Glutamatergic neuron (in vitro differentiated cells): ENCODE results near the gene TIAM2. TPM values are rescaled to one million over a fixed set of nuclear protein-coding genes. Genes with fewer than 3 reads are reported as not detected.

ENCODE experiments used
- DNase-seq: peaks from one replicate; pipeline ENCODE4 v3.0.0; 2022
- H3K27ac Mint-ChIP-seq: one replicate; pipeline ENCODE4 v1.8.0; 2020; ENCODE audit warnings: mild to moderate bottlenecking, mixed read lengths, inconsistent platforms; ENCODE audit not compliant: unreplicated experiment
- H3K27me3 Mint-ChIP-seq: one replicate; pipeline ENCODE4 v1.8.0; 2020; ENCODE audit warnings: mild to moderate bottlenecking, moderate library complexity, mixed read lengths, inconsistent platforms; ENCODE audit not compliant: unreplicated experiment
- H3K36me3 Mint-ChIP-seq: one replicate; pipeline ENCODE4 v1.8.0; 2020; ENCODE audit warnings: mild to moderate bottlenecking, mixed read lengths, inconsistent platforms; ENCODE audit not compliant: unreplicated experiment
- H3K4me1 Mint-ChIP-seq: one replicate; pipeline ENCODE4 v1.8.0; 2020; ENCODE audit warnings: mild to moderate bottlenecking, low read depth, mixed read lengths, inconsistent platforms; ENCODE audit not compliant: unreplicated experiment
- H3K4me3 Mint-ChIP-seq: one replicate; pipeline ENCODE4 v1.8.0; 2020; ENCODE audit warnings: mild to moderate bottlenecking, mixed read lengths, inconsistent platforms; ENCODE audit not compliant: unreplicated experiment
- H3K9me3 Mint-ChIP-seq: one replicate; pipeline ENCODE4 v1.8.0; 2020; ENCODE audit warnings: mild to moderate bottlenecking, moderate library complexity, mixed read lengths, inconsistent platforms; ENCODE audit not compliant: unreplicated experiment
- CTCF ChIP-seq: fragments of 200-600 bp; sonication (generic); IDR thresholded peaks from one replicate; pipeline ENCODE4 v1.5.0; 2021; ENCODE audit not compliant: partially characterized antibody, unreplicated experiment
- total RNA-seq: library from RNA; stranded (reverse); fragmentation: NEBNext Ultra II Directional; extraction: Animal tissue kit (Norgen Biotek cat#: 25700); gene quantifications from one replicate; pipeline ENCODE4 v1.2.1, GENCODE V29; 2021; ENCODE audit not compliant: unreplicated experiment

TIAM2 gene
- total RNA-seq, 1 donor from 2014 or later, result 113 TPM

GRCh38 chr6:155042983-155043382, 47.9 kb downstream of the TIAM2 start:
- no peak overlapping the region for H3K27ac Mint-ChIP-seq
- H3K4me1 Mint-ChIP-seq, result peaks cover 57% of the 10 kb centered on the region
- no peaks in the 10 kb centered on the region for H3K36me3 Mint-ChIP-seq
- H3K4me3 Mint-ChIP-seq, result no peak overlapping the region
- no peak for DNase-seq
- peaks cover 7% of the 10 kb centered on the region for H3K9me3 Mint-ChIP-seq
- TF ChIP-seq CTCF, result no peak
- H3K27me3 Mint-ChIP-seq, result peaks cover 9% of the 10 kb centered on the region

- Mint-ChIP-seq H3K27ac (no peak overlapping the region), H3K36me3 (peaks cover 3% of the 10 kb centered on the region)
- no peak for TF ChIP-seq CTCF
These were observed 50.7 kb downstream of the TIAM2 start for GRCh38 chr6:155045561-155046404.

GRCh38 chr6:155047523-155047922, 52.4 kb downstream of the TIAM2 start:
- Mint-ChIP-seq H3K4me1 (peaks cover 26% of the 10 kb centered on the region), H3K4me3 (no peak overlapping the region), H3K27ac (no peak overlapping the region), H3K36me3 (peaks cover 3% of the 10 kb centered on the region), H3K27me3 (peaks cover 2% of the 10 kb centered on the region), H3K9me3 (no peaks in the 10 kb centered on the region)
- no peak for DNase-seq
- TF ChIP-seq CTCF, result no peak

More at GRCh38 chr6:155045561-155046404, 50.7 kb downstream of the TIAM2 start:
- peaks cover 36% of the 10 kb centered on the region for H3K4me1 Mint-ChIP-seq
- peaks cover 1% of the 10 kb centered on the region for H3K9me3 Mint-ChIP-seq
- no peak overlapping the region for H3K4me3 Mint-ChIP-seq
- peaks cover 2% of the 10 kb centered on the region for H3K27me3 Mint-ChIP-seq
- DNase-seq, result no peak

- H3K27me3 Mint-ChIP-seq, result peaks cover under 1% of the 10 kb centered on the region
- H3K27ac Mint-ChIP-seq, result no peak overlapping the region
- no peaks in the 10 kb centered on the region for H3K9me3 Mint-ChIP-seq
- peaks cover 3% of the 10 kb centered on the region for H3K36me3 Mint-ChIP-seq
- TF ChIP-seq CTCF, result no peak
- peaks cover 12% of the 10 kb centered on the region for H3K4me1 Mint-ChIP-seq
- no peak overlapping the region for H3K4me3 Mint-ChIP-seq
- no peak for DNase-seq
These were observed 55.2 kb downstream of the TIAM2 start for GRCh38 chr6:155050311-155050710.
